Measurements from ENCODE around the gene AAGAB. TPM values are rescaled to one million over a fixed set of nuclear protein-coding genes. Genes with fewer than 3 reads are reported as not detected.

Gene AAGAB
- total RNA-seq, 1 experiment from 2014 or later, result 52.0 TPM

- TF ChIP-seq MAX (IDR thresholded peaks at IDR 0.05), result no peak
- no peak for TF ChIP-seq EZH2 (IDR thresholded peaks at IDR 0.05)
- no peak for TF ChIP-seq EZH2phosphoT487 (IDR thresholded peaks at IDR 0.05; ENCODE audit: borderline replicate concordance)
- no peak for TF ChIP-seq RAD21 (IDR thresholded peaks at IDR 0.05; ENCODE audit: low read depth)
- no peak for TF ChIP-seq FOSL1 (IDR thresholded peaks at IDR 0.05; ENCODE audit: low read depth)
- no peak for TF ChIP-seq SIN3A (IDR thresholded peaks at IDR 0.05; ENCODE audit: low read depth)
- TF ChIP-seq EGR1 (IDR thresholded peaks at IDR 0.05; ENCODE audit: low read depth), result no peak
- TF ChIP-seq SP1 (IDR thresholded peaks at IDR 0.05; ENCODE audit: low read depth), result no peak
Observed at GRCh38 chr15:67184208-67184925, 70.1 kb downstream of the AAGAB start (continued).

- Histone ChIP-seq H3K4me3 (replicated peaks in 1 of 2; ENCODE audit: low read depth in 1 of 2, low read length in 2 of 2) (no peak overlapping the region), H3K9ac (ENCODE audit: low read length) (no peak overlapping the region), H2AFZ (ENCODE audit: low read depth, low read length, poor library complexity, severe bottlenecking) (no peak overlapping the region), H3K79me2 (ENCODE audit: insufficient read depth, low read length) (no peaks in the 10 kb centered on the region), H3K9me2 (ENCODE audit: insufficient read depth) (no peaks in the 10 kb centered on the region), H3K4me1 (ENCODE audit: control insufficient read depth in 1 of 2, insufficient read depth in 2 of 2, low read length in 2 of 2) (peaks cover 0 to under 1% of the 10 kb centered on the region in 2 experiments; a peak in 1 of 4 replicates), H4K20me1 (ENCODE audit: insufficient read depth) (no peaks in the 10 kb centered on the region), H3K4me2 (ENCODE audit: low read length) (no peak overlapping the region), H3K27ac (ENCODE audit: low read depth, low read length) (no peak overlapping the region), H3K27me3 (ENCODE audit: insufficient read depth, low read length) (no peaks in the 10 kb centered on the region), H3K36me3 (ENCODE audit: control insufficient read depth in 1 of 2, insufficient read depth in 2 of 2, low read length in 2 of 2) (peaks cover 9 to 58% of the 10 kb centered on the region in 2 experiments; a peak in 3 of 4 replicates), H3K9me3 (ENCODE audit: control insufficient read depth in 1 of 2, insufficient read depth in 1 of 2, low read depth in 1 of 2, low read length in 2 of 2) (no peaks in the 10 kb centered on the region)
- DNase-seq (ENCODE audit: low read depth, low spot score) (no peak), ATAC-seq (no peak)
- POLR2A ChIA-PET, result no interaction called here
- RAD21 ChIA-PET (ENCODE audit: low non-redundant PET in 1 of 2, low total read pairs in 2 of 2, uncharacterized antibody in 2 of 2, unreplicated experiment in 2 of 2), result no interaction called here
- CTCF ChIA-PET, result no interaction called here
- TF ChIP-seq ZBTB33 (IDR thresholded peaks at IDR 0.05; ENCODE audit: extremely low read depth, insufficient replicate concordance, low read length) (no peak), TCF7L2 (IDR thresholded peaks at IDR 0.05; ENCODE audit: borderline replicate concordance, extremely low read depth, insufficient read depth, insufficient read length) (no peak)
- intact Hi-C loops (cut with micrococcal nuclease), result no loop called here
- BruUV-seq (replicated peaks), result no TSS peak
Observed at GRCh38 chr15:67183443-67184169, 70.9 kb downstream of the AAGAB start.

Measured in HCT116 (cell line).